ENCODE measurements around the gene OLFML2A. TPM values are rescaled to one million over a fixed set of nuclear protein-coding genes. Genes with fewer than 3 reads are reported as not detected.

Gene OLFML2A
- total and polyA plus RNA-seq, 10 donors: 3.0 to 187 (median 117) TPM

DNA sequence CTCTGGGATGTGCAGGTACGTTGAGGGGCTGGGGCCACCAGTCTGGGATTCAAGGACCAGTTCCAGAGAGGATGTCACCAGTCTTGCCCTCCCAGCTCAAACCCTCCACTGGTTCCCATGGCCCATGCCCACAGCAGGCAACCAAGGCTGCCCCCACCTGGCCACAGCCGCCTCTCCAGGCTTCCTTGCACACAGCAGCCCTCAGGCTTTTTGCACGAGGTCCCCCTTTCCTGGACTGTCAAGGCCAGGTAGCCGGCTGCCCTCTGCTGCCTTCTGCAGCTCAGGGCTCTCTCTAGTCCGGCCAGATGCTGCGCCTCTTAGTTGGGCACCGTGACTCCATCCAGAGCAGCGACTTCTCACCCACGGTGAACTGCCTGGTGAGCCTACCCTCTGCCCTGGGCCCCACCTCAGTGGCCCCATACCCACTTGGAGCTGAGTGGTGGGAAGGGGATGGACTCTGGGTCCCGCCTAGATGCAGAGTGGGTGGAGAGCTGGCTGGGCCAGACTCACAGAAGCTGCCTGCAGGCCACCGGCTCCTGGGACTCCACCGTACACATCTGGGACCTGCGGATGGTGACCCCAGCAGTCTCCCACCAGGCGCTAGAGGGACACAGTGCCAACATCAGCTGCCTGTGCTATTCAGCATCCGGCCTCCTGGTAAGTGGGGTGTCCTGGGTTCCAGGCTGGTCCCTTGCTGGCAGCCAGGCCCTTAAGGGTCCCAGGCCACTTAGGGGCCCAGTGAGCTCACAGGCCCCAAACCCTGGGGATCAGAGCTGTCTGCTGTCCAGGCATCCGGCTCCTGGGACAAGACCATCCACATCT lies 79.2 kb downstream of the OLFML2A start:
- Histone ChIP-seq H3K4me3 (no peak overlapping the region), H3K4me1 (peaks cover 33 to 61% (median 46%) of the 10 kb centered on the region in 6 donors), H3K27ac (no peak overlapping the region), H3K27me3 (replicated peaks in 1 of 7) (no peaks in the 10 kb centered on the region), H3K9me3 (no peaks in the 10 kb centered on the region), H3K36me3 (peaks cover 3 to 52% (median 48%) of the 10 kb centered on the region in 6 donors)
- intact Hi-C loops (cut with DNase I; ENCODE audit: low total_unique reads): loop anchor here (10.0 kb wide), 1 partner anchor 289 kb away; the partner anchor contains the start of gene SCAI
- TF ChIP-seq POLR2A (IDR thresholded peaks at IDR 0.05) (no peak), POLR2AphosphoS5 (IDR thresholded peaks at IDR 0.05) (peak in 1 of 3 donors; percentile 48)
- TF ChIP-seq, protein P1, sequence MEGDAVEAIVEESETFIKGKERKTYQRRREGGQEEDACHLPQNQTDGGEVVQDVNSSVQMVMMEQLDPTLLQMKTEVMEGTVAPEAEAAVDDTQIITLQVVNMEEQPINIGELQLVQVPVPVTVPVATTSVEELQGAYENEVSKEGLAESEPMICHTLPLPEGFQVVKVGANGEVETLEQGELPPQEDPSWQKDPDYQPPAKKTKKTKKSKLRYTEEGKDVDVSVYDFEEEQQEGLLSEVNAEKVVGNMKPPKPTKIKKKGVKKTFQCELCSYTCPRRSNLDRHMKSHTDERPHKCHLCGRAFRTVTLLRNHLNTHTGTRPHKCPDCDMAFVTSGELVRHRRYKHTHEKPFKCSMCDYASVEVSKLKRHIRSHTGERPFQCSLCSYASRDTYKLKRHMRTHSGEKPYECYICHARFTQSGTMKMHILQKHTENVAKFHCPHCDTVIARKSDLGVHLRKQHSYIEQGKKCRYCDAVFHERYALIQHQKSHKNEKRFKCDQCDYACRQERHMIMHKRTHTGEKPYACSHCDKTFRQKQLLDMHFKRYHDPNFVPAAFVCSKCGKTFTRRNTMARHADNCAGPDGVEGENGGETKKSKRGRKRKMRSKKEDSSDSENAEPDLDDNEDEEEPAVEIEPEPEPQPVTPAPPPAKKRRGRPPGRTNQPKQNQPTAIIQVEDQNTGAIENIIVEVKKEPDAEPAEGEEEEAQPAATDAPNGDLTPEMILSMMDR (IDR thresholded peaks at IDR 0.05 in 8 of 11, conservative IDR thresholded peaks at IDR 0.05 in 3 of 11): peak in 6 of 11 experiments; percentile 6 to 37 (median 18)
- peak; percentile 77 for DNase-seq
- WGBS, 5 donors: 53 to 76% (median 68%) methylated on average over 7 to 16 of the region's 16 CpGs

DNA sequence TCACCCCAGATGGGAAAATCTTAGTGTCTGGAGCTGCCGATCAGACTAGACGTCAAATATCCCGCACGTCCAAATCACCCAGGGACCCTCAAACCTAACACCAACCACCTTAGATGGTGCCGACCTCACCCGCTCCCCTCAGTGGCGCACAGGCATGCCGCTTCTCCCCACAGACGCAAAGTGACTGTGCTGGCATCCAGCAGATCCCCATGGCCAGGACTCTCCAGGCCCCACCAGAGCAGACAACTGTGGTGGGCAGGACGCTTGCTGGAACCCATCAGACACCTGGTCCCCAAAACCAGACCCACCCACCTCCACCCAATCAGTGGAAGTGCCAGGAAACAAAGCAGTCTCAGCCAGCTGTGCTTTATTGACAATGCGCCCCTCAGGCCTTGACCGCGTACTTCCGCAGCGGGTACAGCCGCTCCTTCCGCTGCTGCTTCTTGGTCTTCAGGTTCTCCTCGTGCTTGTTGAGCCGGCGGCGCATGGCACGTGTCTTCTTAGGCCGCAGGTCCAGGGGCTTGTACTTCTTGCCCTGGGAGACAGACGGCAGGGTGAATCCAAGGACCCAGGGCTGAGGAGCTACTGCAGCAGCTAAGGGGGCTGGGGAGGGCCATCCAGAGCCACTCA lies 80.7 kb downstream of the OLFML2A start:
- DNase-seq: no peak
- intact Hi-C loops (cut with DNase I; ENCODE audit: low total_unique reads): loop anchor here (10.0 kb wide), 1 partner anchor 287 kb away; the partner anchor contains the start of gene SCAI
- H3K4me1 ChIP-seq: peaks cover 33 to 60% (median 48%) of the 10 kb centered on the region in 6 donors
- H3K27me3 ChIP-seq (replicated peaks in 1 of 7): no peaks in the 10 kb centered on the region
- H3K36me3 ChIP-seq: peaks cover 3 to 52% (median 48%) of the 10 kb centered on the region in 6 donors
- H3K9me3 ChIP-seq: no peaks in the 10 kb centered on the region
- TF ChIP-seq, protein P1 (IDR thresholded peaks at IDR 0.05 in 8 of 11, conservative IDR thresholded peaks at IDR 0.05 in 3 of 11): no peak
- TF ChIP-seq POLR2AphosphoS5 (IDR thresholded peaks at IDR 0.05) (peak in 2 of 3 donors; percentile 25 to 64), POLR2A (IDR thresholded peaks at IDR 0.05) (no peak)
- WGBS, 5 donors: 88 to 96% (median 91%) methylated on average over 20 to 24 of the region's 24 CpGs
- H3K27ac ChIP-seq: no peak overlapping the region
- no peak overlapping the region for H3K4me3 ChIP-seq

DNA sequence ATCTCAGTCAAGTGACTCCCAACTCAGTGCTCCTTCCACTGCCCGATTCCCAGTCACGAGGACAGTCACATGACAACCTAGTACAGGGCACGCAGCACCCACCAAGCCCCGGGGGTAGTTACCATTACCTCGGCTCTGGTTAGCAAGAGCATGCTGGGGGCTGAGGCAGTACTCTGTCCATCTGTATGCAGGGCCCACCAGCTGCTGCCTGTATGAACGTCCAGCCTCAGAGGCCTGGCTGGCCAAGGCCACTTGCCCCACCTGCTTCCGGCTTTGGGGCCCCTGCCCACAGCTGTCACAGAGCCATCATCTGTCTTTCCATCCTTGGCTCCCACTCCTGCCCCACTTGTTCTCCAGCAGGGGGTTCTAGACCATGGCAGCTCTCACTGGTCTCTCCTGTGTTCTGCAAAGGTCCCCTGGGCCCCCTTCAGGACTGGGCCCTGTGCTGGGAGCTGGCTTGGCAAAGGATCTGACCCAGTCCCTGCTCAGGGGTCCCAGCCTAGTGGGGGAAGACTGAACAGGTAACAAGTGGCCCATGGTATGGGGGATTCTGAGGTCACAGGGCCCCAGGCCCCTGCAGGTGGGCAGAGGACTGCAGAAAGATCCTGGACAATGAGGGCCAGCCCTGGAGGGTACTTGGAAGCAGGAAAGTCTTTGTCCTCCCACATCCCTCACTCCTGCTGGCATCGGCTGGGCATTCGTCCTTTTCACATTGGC lies 81.6 kb downstream of the OLFML2A start:
- intact Hi-C loops (cut with DNase I; ENCODE audit: low total_unique reads): loop anchor here (10.0 kb wide), 1 partner anchor 286 kb away; the partner anchor contains the start of gene SCAI
- Histone ChIP-seq H3K36me3 (peaks cover 3 to 52% (median 48%) of the 10 kb centered on the region in 6 donors), H3K27ac (peak overlapping the region in 1 of 8 donors; percentile 6), H3K9me3 (no peaks in the 10 kb centered on the region), H3K4me3 (no peak overlapping the region), H3K4me1 (peaks cover 31 to 60% (median 48%) of the 10 kb centered on the region in 6 donors), H3K27me3 (replicated peaks in 1 of 7) (no peaks in the 10 kb centered on the region)
- 68 to 84% (median 79%) methylated on average over 7 to 9 of the region's 9 CpGs for WGBS, 5 donors
- no peak for DNase-seq
- no peak for TF ChIP-seq POLR2A (IDR thresholded peaks at IDR 0.05)
- peak in 1 of 3 donors; percentile 25 for TF ChIP-seq POLR2AphosphoS5 (IDR thresholded peaks at IDR 0.05)
- TF ChIP-seq, protein P1 (IDR thresholded peaks at IDR 0.05 in 8 of 11, conservative IDR thresholded peaks at IDR 0.05 in 3 of 11): no peak

All from spleen (tissue), 11 donors.